Measurements from ENCODE around the gene LDLR. TPM values are rescaled to one million over a fixed set of nuclear protein-coding genes. Genes with fewer than 3 reads are reported as not detected.

Gene LDLR
- total and polyA plus RNA-seq, 2 donors (not counting 1 experiment from before 2014, with no cell fraction given) = 187 to 427 TPM

GRCh38 chr19:11164296-11164695, 75.0 kb downstream of the LDLR start:
- DNase-seq (ENCODE audit: low read depth in 2 of 2) = no peak
- Histone ChIP-seq H3K9ac (ENCODE audit: insufficient read depth, low read length) (no peak overlapping the region), H3K4me2 (ENCODE audit: extremely low read depth, insufficient read depth, low read length) (peak overlapping the region; percentile 59)

DNA sequence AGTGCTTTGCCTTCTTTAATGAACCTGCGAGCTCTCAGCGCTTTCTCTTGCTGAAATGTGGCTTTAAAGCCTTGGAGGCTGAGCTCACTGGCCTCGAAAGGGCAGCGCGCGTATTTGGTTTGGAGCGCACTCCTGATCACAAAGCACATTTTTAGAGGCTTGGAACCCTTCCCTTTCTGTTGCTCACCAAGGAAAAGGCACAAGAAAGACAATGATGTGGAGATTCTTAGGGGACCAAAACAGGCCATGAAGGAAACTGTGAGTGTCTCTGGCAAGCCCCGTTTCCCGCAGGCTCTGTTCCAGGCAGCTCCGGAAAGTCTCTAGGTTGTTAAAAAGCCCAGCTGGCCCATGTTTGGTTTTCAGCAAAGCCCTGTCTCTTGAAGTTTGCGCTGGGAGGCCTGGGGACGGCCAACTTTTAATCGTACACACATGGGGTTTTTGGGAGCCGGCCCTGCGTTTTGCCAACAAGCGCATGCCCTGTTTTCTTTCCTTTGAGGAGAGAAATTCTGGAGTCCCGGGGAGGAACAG, 75.7 kb downstream of the LDLR start:
- H4K20me1 ChIP-seq (ENCODE audit: control insufficient read depth, extremely low read depth, insufficient read depth, low read length) = no peaks in the 10 kb centered on the region
- no peaks in the 10 kb centered on the region for H3K9me3 ChIP-seq (ENCODE audit: control insufficient read depth, insufficient read depth, low read depth, low read length)
- peak; percentile 93 to 94 for DNase-seq (ENCODE audit: low read depth in 2 of 2)
- peaks cover 2% of the 10 kb centered on the region for H3K79me2 ChIP-seq (ENCODE audit: control insufficient read depth, insufficient read depth, low read length)
- H3K27ac ChIP-seq (ENCODE audit: insufficient read depth, low read length) = peak overlapping the region; percentile 90
- H3K27me3 ChIP-seq (ENCODE audit: control insufficient read depth, insufficient read depth, low read length) = no peaks in the 10 kb centered on the region
- peaks cover 9% of the 10 kb centered on the region for H3K36me3 ChIP-seq (ENCODE audit: control insufficient read depth, insufficient read depth, low read length)
- peak overlapping the region; percentile 48 for H3K9ac ChIP-seq (ENCODE audit: insufficient read depth, low read length)
- no peak for TF ChIP-seq EZH2 (IDR thresholded peaks at IDR 0.05; ENCODE audit: low read length, missing control alignments)
- peak overlapping the region; percentile 59 for H3K4me2 ChIP-seq (ENCODE audit: extremely low read depth, insufficient read depth, low read length)
- peaks cover 43% of the 10 kb centered on the region for H3K4me1 ChIP-seq (ENCODE audit: control insufficient read depth, extremely low read depth, insufficient read depth, low read length)
- peak overlapping the region in 1 of 4 experiments; percentile 44 for H3K4me3 ChIP-seq (replicated peaks in 1 of 4; ENCODE audit: control extremely low read depth in 1 of 4, insufficient read depth in 1 of 4, low read depth in 3 of 4, low read length in 4 of 4)
- no peak overlapping the region for H2AFZ ChIP-seq (ENCODE audit: low read length)

More at GRCh38 chr19:11164296-11164695, 75.0 kb downstream of the LDLR start:
- Histone ChIP-seq H3K27ac (ENCODE audit: insufficient read depth, low read length) (peak overlapping the region; percentile 90), H3K9me3 (ENCODE audit: control insufficient read depth, insufficient read depth, low read depth, low read length) (no peaks in the 10 kb centered on the region), H3K79me2 (ENCODE audit: control insufficient read depth, insufficient read depth, low read length) (peaks cover 2% of the 10 kb centered on the region), H3K36me3 (ENCODE audit: control insufficient read depth, insufficient read depth, low read length) (peaks cover 7% of the 10 kb centered on the region), H2AFZ (ENCODE audit: low read length) (no peak overlapping the region), H3K4me3 (replicated peaks in 1 of 4; ENCODE audit: control extremely low read depth in 1 of 4, insufficient read depth in 1 of 4, low read depth in 3 of 4, low read length in 4 of 4) (peak overlapping the region in 1 of 4 experiments; percentile 33), H3K27me3 (ENCODE audit: control insufficient read depth, insufficient read depth, low read length) (no peaks in the 10 kb centered on the region), H4K20me1 (ENCODE audit: control insufficient read depth, extremely low read depth, insufficient read depth, low read length) (no peaks in the 10 kb centered on the region), H3K4me1 (ENCODE audit: control insufficient read depth, extremely low read depth, insufficient read depth, low read length) (peaks cover 39% of the 10 kb centered on the region)
- TF ChIP-seq EZH2 (IDR thresholded peaks at IDR 0.05; ENCODE audit: low read length, missing control alignments) (no peak), CTCF (conservative IDR thresholded peaks at IDR 0.05 in 1 of 2, IDR thresholded peaks at IDR 0.05 in 1 of 2; ENCODE audit: low read depth in 1 of 2, low read length in 2 of 2) (no peak)

DNA sequence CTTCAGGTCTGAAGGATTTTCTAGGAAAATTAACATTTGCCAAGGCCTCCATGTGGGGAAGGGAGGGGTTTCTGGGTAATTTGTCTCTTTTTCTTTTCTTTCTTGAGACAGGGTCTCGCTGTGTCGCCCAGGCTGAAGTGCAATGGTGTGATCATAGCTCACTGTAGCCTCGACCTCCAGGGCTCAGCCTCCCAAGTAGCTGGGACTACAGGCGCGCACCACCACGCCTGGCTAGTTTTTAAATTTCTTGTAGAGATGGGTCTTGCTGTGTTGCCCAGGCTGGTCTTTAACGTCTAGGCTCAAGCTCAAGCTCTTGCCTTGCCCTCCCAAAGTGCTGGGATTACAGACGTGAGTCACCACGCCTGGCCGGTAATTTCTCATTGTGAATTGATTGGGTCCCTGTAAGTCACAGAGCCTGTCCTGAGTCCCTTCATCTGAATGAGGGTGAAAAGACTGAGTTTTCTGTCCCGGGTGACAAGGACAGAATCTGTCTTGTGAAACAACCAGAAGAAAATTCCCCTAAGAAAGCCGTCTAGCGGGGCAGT, 76.3 kb downstream of the LDLR start:
- no peak for TF ChIP-seq CTCF (conservative IDR thresholded peaks at IDR 0.05 in 1 of 2, IDR thresholded peaks at IDR 0.05 in 1 of 2; ENCODE audit: low read depth in 1 of 2, low read length in 2 of 2)
- no peak for TF ChIP-seq EZH2 (IDR thresholded peaks at IDR 0.05; ENCODE audit: low read length, missing control alignments)
- Histone ChIP-seq H3K4me1 (ENCODE audit: control insufficient read depth, extremely low read depth, insufficient read depth, low read length) (peaks cover 49% of the 10 kb centered on the region), H3K9me3 (ENCODE audit: control insufficient read depth, insufficient read depth, low read depth, low read length) (no peaks in the 10 kb centered on the region), H3K4me3 (replicated peaks in 1 of 4; ENCODE audit: control extremely low read depth in 1 of 4, insufficient read depth in 1 of 4, low read depth in 3 of 4, low read length in 4 of 4) (peak overlapping the region in 1 of 4 experiments; percentile 44), H3K36me3 (ENCODE audit: control insufficient read depth, insufficient read depth, low read length) (peaks cover 14% of the 10 kb centered on the region), H3K79me2 (ENCODE audit: control insufficient read depth, insufficient read depth, low read length) (peaks cover 2% of the 10 kb centered on the region), H3K27ac (ENCODE audit: insufficient read depth, low read length) (peak overlapping the region; percentile 90), H3K9ac (ENCODE audit: insufficient read depth, low read length) (peak overlapping the region; percentile 48), H2AFZ (ENCODE audit: low read length) (no peak overlapping the region), H3K27me3 (ENCODE audit: control insufficient read depth, insufficient read depth, low read length) (no peaks in the 10 kb centered on the region), H4K20me1 (ENCODE audit: control insufficient read depth, extremely low read depth, insufficient read depth, low read length) (no peaks in the 10 kb centered on the region), H3K4me2 (ENCODE audit: extremely low read depth, insufficient read depth, low read length) (peak overlapping the region; percentile 76)
- no peak for DNase-seq (ENCODE audit: low read depth in 2 of 2)
